Mesenchymal stem cell (in vitro differentiated cells and primary cell): ENCODE results near the gene MAPK8IP2.
A peak's percentile ranks its signal among the peaks of the same experiment; 100 is the strongest.
"Not testable (repeated sequence)": the region's sequence is repeated elsewhere in the genome, so short reads cannot be mapped to it uniquely, and the experiment has no call there.

Experiments
- DNase-seq: peaks from one replicate; pipeline ENCODE4 v3.0.0-alpha.2; 2013
- H2AFZ ChIP-seq: one replicate; pipeline ENCODE4 v1.6.1; 2013; ENCODE audit warnings: low read depth, mild to moderate bottlenecking, control low read depth, inconsistent platforms, low read length, moderate library complexity
- H2AK5ac ChIP-seq: 2 replicates; pipeline ENCODE4 v1.6.1; 2013; ENCODE audit warnings: low read length, moderate library complexity, mild to moderate bottlenecking, inconsistent platforms; ENCODE audit not compliant: severe bottlenecking
- H2BK120ac ChIP-seq: one replicate; pipeline ENCODE4 v1.6.1; 2013; ENCODE audit warnings: low read depth, mild to moderate bottlenecking, inconsistent platforms, low read length, moderate library complexity
- H2BK12ac ChIP-seq, 2 experiments: one replicate each; pipeline ENCODE4 v1.6.1; 2013; ENCODE audit warnings: inconsistent platforms in 2 of 2, low read length in 2 of 2, mild to moderate bottlenecking in 2 of 2, moderate library complexity in 2 of 2, control low read depth in 1 of 2
- H2BK15ac ChIP-seq: one replicate; pipeline ENCODE4 v1.6.1; 2013; ENCODE audit warnings: mild to moderate bottlenecking, low read depth, inconsistent platforms; ENCODE audit not compliant: poor library complexity, severe bottlenecking
- H2BK5ac ChIP-seq: 2 replicates; pipeline ENCODE4 v1.6.1; 2013; ENCODE audit warnings: low read depth, mild to moderate bottlenecking, low read length, control low read depth, inconsistent platforms; ENCODE audit not compliant: poor library complexity, severe bottlenecking
- H3K14ac ChIP-seq, 2 experiments: one replicate each; pipeline ENCODE4 v1.6.1; 2013; ENCODE audit warnings: inconsistent platforms in 2 of 2, low read length in 2 of 2, control low read depth in 1 of 2, mild to moderate bottlenecking in 1 of 2, moderate library complexity in 1 of 2
- H3K18ac ChIP-seq, 2 experiments: one replicate each; pipeline ENCODE4 v1.6.1; 2013; ENCODE audit warnings: inconsistent platforms in 2 of 2, low read length in 2 of 2, control low read depth in 1 of 2, low read depth in 1 of 2, mild to moderate bottlenecking in 1 of 2
- H3K23ac ChIP-seq, 2 experiments: one replicate each; pipeline ENCODE4 v1.6.1; 2013; ENCODE audit warnings: inconsistent platforms in 2 of 2, low read length in 2 of 2, mild to moderate bottlenecking in 2 of 2, moderate library complexity in 2 of 2, control low read depth in 1 of 2
- H3K27ac ChIP-seq: 2 replicates; pipeline ENCODE4 v1.5.1; 2013; ENCODE audit warnings: mild to moderate bottlenecking, moderate library complexity, low read length, control low read depth, inconsistent platforms; ENCODE audit not compliant: poor library complexity, severe bottlenecking
- H3K27me3 ChIP-seq, 2 experiments: 2 replicates each; pipeline versions ENCODE4 v1.6.1 to v1.7.0; 2013; ENCODE audit warnings: low read length in 2 of 2, mild to moderate bottlenecking in 2 of 2, moderate library complexity in 2 of 2, control low read depth in 1 of 2, inconsistent platforms in 1 of 2; ENCODE audit not compliant: control insufficient read depth in 1 of 2, insufficient read depth in 1 of 2
- H3K36me3 ChIP-seq, 2 experiments: 2 replicates each; pipeline versions ENCODE4 v1.6.1 to v1.7.0; 2013; ENCODE audit warnings: low read length in 2 of 2, control low read depth in 1 of 2, inconsistent platforms in 1 of 2, low read depth in 1 of 2, mild to moderate bottlenecking in 1 of 2; ENCODE audit not compliant: insufficient read depth in 2 of 2, control insufficient read depth in 1 of 2
- H3K4ac ChIP-seq, 2 experiments: one replicate each; pipeline ENCODE4 v1.6.1; 2013; ENCODE audit warnings: inconsistent platforms in 2 of 2, low read length in 2 of 2, mild to moderate bottlenecking in 2 of 2, moderate library complexity in 2 of 2, control low read depth in 1 of 2, low read depth in 1 of 2
- H3K4me1 ChIP-seq: 2 replicates; pipeline ENCODE4 v1.6.1; 2013; ENCODE audit warnings: low read depth, low read length, control low read depth; ENCODE audit not compliant: control insufficient read depth, insufficient read depth
- H3K4me2 ChIP-seq: 2 replicates; pipeline ENCODE4 v1.6.1; 2013; ENCODE audit warnings: low read length, mild to moderate bottlenecking, inconsistent platforms; ENCODE audit not compliant: poor library complexity, severe bottlenecking
- H3K4me3 ChIP-seq, 2 experiments: 2 replicates each; pipeline versions ENCODE4 v1.5.1 to v1.7.0; 2013; ENCODE audit warnings: low read length in 2 of 2, mild to moderate bottlenecking in 2 of 2, control low read depth in 1 of 2, low read depth in 1 of 2; ENCODE audit not compliant: insufficient read depth in 1 of 2
- H3K79me1 ChIP-seq: replicated peaks from 2 replicates; pipeline ENCODE4 v1.6.1; 2013; ENCODE audit warnings: mild to moderate bottlenecking, control low read depth, low read length, inconsistent platforms; ENCODE audit not compliant: poor library complexity, severe bottlenecking
- H3K9ac ChIP-seq: 2 replicates; pipeline ENCODE4 v1.7.0; 2013; ENCODE audit warnings: mild to moderate bottlenecking, low read length, moderate library complexity
- H3K9me3 ChIP-seq: 2 replicates; pipeline ENCODE4 v1.7.0; 2013; ENCODE audit warnings: mild to moderate bottlenecking, low read length; ENCODE audit not compliant: control insufficient read depth
- H4K8ac ChIP-seq: one replicate; pipeline ENCODE4 v1.6.1; 2013; ENCODE audit warnings: inconsistent platforms, mild to moderate bottlenecking, low read length, moderate library complexity
- H4K91ac ChIP-seq: one replicate; pipeline ENCODE4 v1.6.1; 2013; ENCODE audit warnings: mild to moderate bottlenecking, low read length, inconsistent platforms
- WGBS: methylation state at CpG from one replicate; pipeline ENCODE4 v1.1.7; 2013; ENCODE audit warnings: mixed read lengths; 5-methylcytosine and 5-hydroxymethylcytosine counted together

Gene MAPK8IP2

DNA sequence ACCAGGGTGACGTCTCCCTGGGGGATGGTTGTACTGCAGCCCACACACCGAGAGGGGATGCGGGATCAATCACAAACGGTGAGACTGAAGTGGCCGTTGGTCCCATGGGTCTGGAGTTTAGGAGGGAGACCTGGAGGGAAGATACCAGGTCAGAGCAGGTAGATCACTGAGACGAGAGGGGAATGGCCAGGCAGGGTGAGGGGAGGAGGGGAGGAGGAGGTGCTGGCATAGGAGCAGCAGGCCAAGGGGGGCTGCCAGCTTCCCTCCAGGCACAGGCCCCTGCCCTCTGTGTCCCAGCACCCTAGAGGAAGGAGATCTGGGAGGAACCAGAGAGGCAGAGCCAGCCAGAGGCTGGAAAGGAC lies 7.0 kb downstream of the MAPK8IP2 start:
- Histone ChIP-seq H3K18ac (no peak overlapping the region), H3K4ac (no peak overlapping the region), H4K8ac (no peak overlapping the region), H2BK12ac (no peak overlapping the region), H2BK120ac (no peak overlapping the region), H2AFZ (no peak overlapping the region), H3K36me3 (peaks cover 0 to 7% of the 10 kb centered on the region in 2 experiments), H3K9me3 (no peaks in the 10 kb centered on the region), H3K23ac (no peak overlapping the region), H3K79me1 (no peaks in the 10 kb centered on the region), H3K4me2 (no peak overlapping the region), H3K27me3 (peaks cover 47 to 87% of the 10 kb centered on the region in 2 experiments), H3K27ac (no peak overlapping the region), H3K4me3 (no peak overlapping the region), H2BK15ac (no peak overlapping the region), H3K14ac (no peak overlapping the region), H4K91ac (no peak overlapping the region), H2AK5ac (no peak overlapping the region), H3K9ac (no peak overlapping the region), H3K4me1 (no peaks in the 10 kb centered on the region), H2BK5ac (no peak overlapping the region)
- no peak for DNase-seq
- WGBS = 64% methylated on average over 6 of the region's 6 CpGs

DNA sequence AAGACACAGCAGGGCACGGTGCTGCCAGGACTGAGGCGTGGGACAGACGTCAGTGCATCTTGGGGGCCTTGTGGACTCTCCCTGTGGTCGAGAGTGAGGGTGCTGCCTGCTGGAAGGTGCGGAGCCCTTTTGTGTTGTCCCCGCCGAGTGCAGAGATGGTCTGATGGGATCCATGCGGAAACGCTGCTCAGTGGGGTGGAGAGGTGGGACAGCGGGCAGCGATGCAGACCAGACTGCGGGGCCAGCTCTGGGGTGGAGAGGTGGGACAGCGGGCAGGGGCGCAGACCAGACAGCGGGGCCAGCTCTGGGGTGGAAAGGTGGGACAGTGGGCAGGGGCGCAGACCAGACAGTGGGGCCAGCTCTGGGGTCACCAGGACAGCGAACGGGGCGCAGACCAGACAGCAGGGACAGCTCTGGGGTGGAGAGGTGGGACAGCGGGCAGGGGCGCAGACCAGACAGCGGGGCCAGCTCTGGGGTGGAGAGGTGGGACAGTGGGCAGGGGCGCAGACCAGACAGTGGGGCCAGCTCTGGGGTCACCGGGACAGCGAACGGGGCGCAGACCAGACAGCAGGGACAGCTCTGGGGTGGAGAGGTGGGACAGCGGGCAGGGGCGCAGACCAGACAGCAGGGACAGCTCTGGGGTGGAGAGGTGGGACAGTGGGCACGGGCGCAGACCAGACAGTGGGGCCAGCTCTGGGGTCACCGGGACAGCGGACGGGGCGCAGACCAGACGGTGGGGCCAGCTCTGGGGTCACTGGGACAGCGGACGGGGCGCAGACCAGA lies 7.7 kb downstream of the MAPK8IP2 start:
- not testable (repeated sequence) for H3K4me1 ChIP-seq, H2BK12ac ChIP-seq, H2AFZ ChIP-seq, H3K79me1 ChIP-seq, H2BK5ac ChIP-seq, H2BK120ac ChIP-seq, H2BK15ac ChIP-seq, H3K9me3 ChIP-seq, H4K91ac ChIP-seq, H4K8ac ChIP-seq, H2AK5ac ChIP-seq, H3K4me3 ChIP-seq, H3K4me2 ChIP-seq, H3K14ac ChIP-seq, H3K9ac ChIP-seq, H3K18ac ChIP-seq, H3K27ac ChIP-seq, DNase-seq, H3K23ac ChIP-seq, H3K4ac ChIP-seq
- WGBS = 88% methylated on average over 39 of the region's 39 CpGs
- peaks cover 46 to 86% of the 10 kb centered on the region in 2 experiments for H3K27me3 ChIP-seq
- H3K36me3 ChIP-seq = peaks cover 0 to 11% of the 10 kb centered on the region in 2 experiments

DNA sequence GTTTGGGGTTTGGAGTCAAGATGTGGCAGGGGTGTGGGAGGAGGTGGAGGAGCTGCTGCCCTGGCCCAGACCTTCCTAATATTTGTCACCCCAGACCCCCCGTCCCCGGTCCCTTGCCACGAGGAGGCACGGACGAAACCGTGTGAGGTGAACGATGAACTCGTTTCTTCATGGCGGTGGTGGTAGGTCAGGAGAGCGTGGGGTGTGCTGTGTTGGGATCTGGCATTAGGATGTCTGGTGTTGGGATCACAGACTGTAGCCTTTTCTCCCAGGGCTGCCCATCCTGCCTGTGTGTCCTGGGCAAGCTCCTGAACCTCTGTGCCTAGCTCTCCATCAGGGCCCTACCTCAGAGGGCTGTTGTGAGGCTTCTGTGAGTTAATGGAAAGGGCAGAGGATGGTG lies 8.4 kb downstream of the MAPK8IP2 start:
- Histone ChIP-seq H4K91ac (no peak overlapping the region), H3K79me1 (no peaks in the 10 kb centered on the region), H2BK12ac (no peak overlapping the region), H2BK120ac (no peak overlapping the region), H2AK5ac (no peak overlapping the region), H3K36me3 (peaks cover 0 to 11% of the 10 kb centered on the region in 2 experiments), H3K9ac (no peak overlapping the region), H3K4me3 (no peak overlapping the region), H3K27me3 (peaks cover 48 to 87% of the 10 kb centered on the region in 2 experiments), H3K14ac (peak overlapping the region in 1 of 2 experiments; percentile 64), H2AFZ (no peak overlapping the region), H3K9me3 (no peaks in the 10 kb centered on the region), H3K4ac (no peak overlapping the region), H3K27ac (no peak overlapping the region), H3K23ac (no peak overlapping the region), H3K4me1 (no peaks in the 10 kb centered on the region), H3K4me2 (no peak overlapping the region), H4K8ac (no peak overlapping the region), H2BK5ac (no peak overlapping the region), H3K18ac (no peak overlapping the region), H2BK15ac (no peak overlapping the region)
- 89% methylated on average over 9 of the region's 10 CpGs for WGBS
- no peak for DNase-seq

DNA sequence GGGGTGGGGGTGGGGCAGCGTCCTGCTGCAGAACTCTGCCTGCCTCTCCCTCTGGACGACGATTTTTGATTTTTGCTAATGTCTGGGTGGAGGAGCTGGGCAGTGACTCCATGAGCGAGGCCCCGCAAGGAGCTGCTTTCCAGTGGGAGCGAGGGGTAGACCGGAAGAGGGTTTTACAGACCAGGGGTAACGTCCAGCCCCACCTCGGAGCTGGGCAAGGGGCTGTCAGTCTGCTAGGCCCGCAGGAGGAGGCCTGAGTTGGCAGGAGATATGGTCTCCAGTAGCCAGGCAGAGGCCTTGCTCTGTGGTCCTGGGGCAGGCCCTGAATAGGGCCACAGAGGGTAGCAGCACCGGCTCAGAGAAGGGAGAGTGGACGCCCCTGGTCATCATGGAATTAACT lies 9.0 kb downstream of the MAPK8IP2 start:
- Histone ChIP-seq H3K27me3 (peaks cover 48 to 84% of the 10 kb centered on the region in 2 experiments), H4K91ac (no peak overlapping the region), H2AFZ (no peak overlapping the region), H2BK15ac (no peak overlapping the region), H3K18ac (no peak overlapping the region), H3K4me3 (no peak overlapping the region), H3K79me1 (no peaks in the 10 kb centered on the region), H2BK5ac (no peak overlapping the region), H3K9me3 (no peaks in the 10 kb centered on the region), H2BK120ac (no peak overlapping the region), H3K9ac (no peak overlapping the region), H3K27ac (no peak overlapping the region), H3K4me2 (no peak overlapping the region), H3K14ac (no peak overlapping the region), H3K4ac (no peak overlapping the region), H2AK5ac (no peak overlapping the region), H4K8ac (no peak overlapping the region), H3K4me1 (no peaks in the 10 kb centered on the region), H3K23ac (no peak overlapping the region), H2BK12ac (no peak overlapping the region), H3K36me3 (peaks cover 0 to 6% of the 10 kb centered on the region in 2 experiments)
- DNase-seq = no peak
- WGBS = 84% methylated on average over 12 of the region's 12 CpGs
